UCSD-AML1 (cell line): Measurements from ENCODE around the gene AMN1.

Experiments
- DNase-seq: peaks from one replicate; lab custom pipeline; 2025; ENCODE audit not compliant: unreplicated experiment; lab: John Stamatoyannopoulos, UW

AMN1 gene

GRCh38 chr12:31633464-31633863 is 95.4 kb downstream of the AMN1 start:
- no peak for DNase-seq

DNA sequence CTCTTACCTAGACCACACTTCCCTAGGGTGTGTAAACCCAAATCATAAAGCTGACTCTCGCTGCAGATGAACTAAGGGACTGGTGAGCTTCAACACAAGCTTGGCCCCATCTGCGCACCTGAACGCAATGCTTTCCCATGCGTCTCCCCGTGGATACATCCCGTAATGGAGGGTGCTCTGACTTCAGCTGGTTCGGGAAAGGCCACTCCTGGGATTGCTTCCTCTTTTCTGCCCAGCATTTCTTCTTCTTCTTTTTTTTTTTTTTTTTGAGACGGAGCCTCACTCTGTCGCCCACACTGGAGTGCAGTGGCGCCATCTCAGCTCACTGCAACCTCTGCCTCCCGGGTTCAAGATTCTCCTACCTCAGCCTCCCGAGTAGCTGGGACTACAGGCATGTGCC is 97.0 kb downstream of the AMN1 start:
- no peak for DNase-seq

DNA sequence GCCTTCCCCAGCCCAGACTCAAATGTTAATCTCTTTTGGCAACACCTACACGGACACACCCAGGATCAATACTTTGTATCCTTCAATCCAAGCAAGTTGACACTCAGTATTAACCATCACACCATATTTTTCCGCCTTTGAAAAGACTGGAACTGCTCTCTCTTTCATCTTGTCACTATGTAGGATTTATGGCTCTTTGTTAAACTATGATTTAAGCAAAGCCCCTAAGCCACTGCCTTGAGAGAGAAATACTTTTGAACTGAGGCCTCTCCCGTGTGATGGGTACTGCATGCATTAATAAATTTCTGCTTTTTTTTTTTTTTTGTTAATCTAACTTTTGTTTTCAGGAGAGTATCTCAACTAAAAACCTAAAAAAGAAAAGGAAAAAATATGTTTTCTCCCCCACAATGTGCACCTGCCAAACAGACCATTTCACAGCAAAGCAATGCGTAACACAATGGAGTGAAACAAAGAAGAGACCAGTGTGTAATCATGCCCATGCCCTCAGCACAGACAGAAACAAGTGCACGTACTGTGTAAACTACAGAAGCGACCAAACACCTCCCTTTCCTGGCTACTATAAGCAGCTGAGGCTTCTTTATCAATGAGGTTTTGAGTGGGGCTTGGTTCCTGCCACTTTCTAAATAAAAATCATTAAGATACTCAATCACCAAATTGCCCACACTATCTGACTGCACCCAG is 97.6 kb downstream of the AMN1 start:
- no peak for DNase-seq

GRCh38 chr12:31629756-31630732 is 98.8 kb downstream of the AMN1 start:
- no peak for DNase-seq

DNA sequence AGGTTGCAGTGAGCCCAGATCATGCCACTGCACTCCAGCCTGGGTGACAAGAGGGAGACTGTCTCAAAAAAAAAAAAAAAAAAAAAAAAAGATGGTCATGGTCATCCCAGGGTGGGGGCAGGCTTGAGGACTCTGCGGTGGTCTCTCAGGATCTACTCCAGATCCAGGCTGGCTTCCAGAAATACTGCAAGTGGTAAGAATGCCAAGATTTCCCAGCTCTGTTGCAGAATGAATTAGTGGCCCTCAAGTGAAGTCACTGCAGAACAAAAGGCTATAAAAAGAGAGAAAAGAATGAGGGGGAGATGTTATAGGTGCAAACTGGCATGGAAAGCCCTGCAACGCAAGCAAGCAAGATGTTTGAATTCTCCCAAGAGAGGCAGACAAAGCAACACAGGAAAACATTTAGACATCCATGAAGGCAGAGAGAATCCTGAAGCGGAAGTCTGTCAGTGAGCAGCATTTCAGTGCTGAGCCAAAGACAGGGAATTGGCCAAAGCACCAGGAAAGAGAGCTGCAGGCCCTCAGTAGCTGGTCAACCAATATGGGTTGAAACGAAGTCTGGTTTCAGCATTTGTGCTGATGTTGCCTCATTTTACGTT is 101.3 kb downstream of the AMN1 start:
- DNase-seq: no peak

GRCh38 chr12:31626270-31626995 is 102.4 kb downstream of the AMN1 start:
- no peak for DNase-seq

DNA sequence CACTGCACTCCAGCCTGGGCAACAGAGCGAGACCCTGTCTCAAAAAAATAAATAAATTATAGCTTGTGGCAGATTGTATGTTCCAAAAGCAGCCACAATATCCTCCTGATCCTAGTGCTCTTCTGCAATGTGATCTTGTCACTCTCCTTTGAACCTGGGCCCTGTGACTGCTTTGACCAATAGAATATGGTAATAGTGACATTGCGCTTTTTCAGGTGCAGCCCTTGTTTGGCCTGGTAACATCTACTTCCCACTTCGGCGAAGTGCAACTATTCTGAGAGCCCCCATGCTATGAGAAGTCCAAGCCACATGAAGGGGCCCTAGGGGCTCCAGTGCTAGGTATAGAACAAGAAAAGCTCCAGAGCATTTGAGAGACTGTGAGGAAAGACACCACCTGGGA is 106.8 kb downstream of the AMN1 start:
- DNase-seq: no peak
